GM23338 (cell line): Measurements from ENCODE around the gene TRIAP1. TPM values are rescaled to one million over a fixed set of nuclear protein-coding genes. Genes with fewer than 3 reads are reported as not detected.

ENCODE experiments used
- ATAC-seq: fragments of 200-7000 bp; cut with Tn5 transposase; 3 replicates; pipeline ENCODE4 v1.9.1; 2020
- DNase-seq: peaks from one replicate; pipeline ENCODE4 v3.0.0-alpha.2; 2015; ENCODE audit warnings: low spot score
- H2AFZ ChIP-seq: fragments of 200-600 bp; sonication (generic); 2 replicates; pipeline ENCODE4 v1.8.0; 2016; ENCODE audit warnings: antibody characterized with exemption, mild to moderate bottlenecking, moderate library complexity
- H3F3A ChIP-seq: fragments of 200-600 bp; sonication (generic); replicated peaks from 2 replicates; pipeline ENCODE4 v1.8.0; 2017; ENCODE audit warnings: antibody characterized with exemption, mixed run types, low read depth
- H3K27ac ChIP-seq: fragments of 200-600 bp; sonication (generic); 2 replicates; pipeline ENCODE4 v1.6.1; 2016; ENCODE audit warnings: low read depth
- H3K27me3 ChIP-seq: fragments of 200-600 bp; sonication (generic); 2 replicates; pipeline ENCODE4 v1.8.0; 2016; ENCODE audit warnings: mild to moderate bottlenecking, mixed run types, moderate library complexity; ENCODE audit not compliant: insufficient read depth
- H3K36me3 ChIP-seq: fragments of 200-600 bp; sonication (generic); 2 replicates; pipeline ENCODE4 v1.8.0; 2016; ENCODE audit warnings: mild to moderate bottlenecking; ENCODE audit not compliant: insufficient read depth
- H3K4me1 ChIP-seq: fragments of 200-600 bp; sonication (generic); 2 replicates; pipeline ENCODE4 v1.8.0; 2016; ENCODE audit warnings: mild to moderate bottlenecking, moderate library complexity; ENCODE audit not compliant: insufficient read depth
- H3K4me2 ChIP-seq: fragments of 200-600 bp; sonication (generic); 2 replicates; pipeline ENCODE4 v1.7.1; 2017; ENCODE audit warnings: mixed run types
- H3K4me3 ChIP-seq: fragments of 200-600 bp; sonication (generic); 2 replicates; pipeline ENCODE4 v1.6.1; 2016; ENCODE audit warnings: mixed run types
- H3K79me2 ChIP-seq: fragments of 200-600 bp; sonication (generic); replicated peaks from 2 replicates; pipeline ENCODE4 v1.8.0; 2017; ENCODE audit warnings: mild to moderate bottlenecking; ENCODE audit not compliant: insufficient read depth
- H3K9me2 ChIP-seq: fragments of 200-600 bp; sonication (generic); 2 replicates; pipeline ENCODE4 v1.8.0; 2017; ENCODE audit not compliant: insufficient read depth
- H4K20me1 ChIP-seq: fragments of 200-600 bp; sonication (generic); replicated peaks from 2 replicates; pipeline ENCODE4 v1.8.0; 2017; ENCODE audit warnings: mild to moderate bottlenecking; ENCODE audit not compliant: insufficient read depth
- H3K27ac Mint-ChIP-seq: 2 replicates; pipeline ENCODE4 v1.8.0; 2020; ENCODE audit warnings: inconsistent platforms, mild to moderate bottlenecking, moderate library complexity, mixed read lengths
- H3K27me3 Mint-ChIP-seq: 3 replicates; pipeline ENCODE4 v1.8.0; 2022; ENCODE audit warnings: low read depth, mild to moderate bottlenecking, moderate library complexity, mixed read lengths, inconsistent platforms; ENCODE audit not compliant: insufficient read depth, poor library complexity
- H3K36me3 Mint-ChIP-seq: 3 replicates; pipeline ENCODE4 v1.8.0; 2021; ENCODE audit warnings: low read depth, mild to moderate bottlenecking, inconsistent platforms, moderate library complexity, mixed read lengths
- H3K4me1 Mint-ChIP-seq: 3 replicates; pipeline ENCODE4 v1.8.0; 2020; ENCODE audit warnings: mild to moderate bottlenecking, inconsistent platforms, mixed read lengths
- H3K4me3 Mint-ChIP-seq: 3 replicates; pipeline ENCODE4 v1.8.0; 2021; ENCODE audit warnings: moderate library complexity, mild to moderate bottlenecking, inconsistent platforms, mixed read lengths
- H3K9me3 Mint-ChIP-seq: 3 replicates; pipeline ENCODE4 v1.8.0; 2020; ENCODE audit warnings: moderate library complexity, mild to moderate bottlenecking, inconsistent platforms, mixed read lengths
- CREB1 ChIP-seq: fragments of 250-450 bp; sonication (Bioruptor Pico); IDR thresholded peaks from 2 replicates; pipeline ENCODE4 v1.5.0; 2020; ENCODE audit warnings: low read depth, mild to moderate bottlenecking, moderate library complexity
- CTCF ChIP-seq, 2 experiments: fragments of 200-600 bp in 1 of 2; sonication (generic) in 1 of 2; conservative IDR thresholded peaks; 2 replicates each; pipeline versions ENCODE4 v1.5.1 to v1.6.1; 2016 to 2017; ENCODE audit warnings: antibody characterized with exemption in 2 of 2, low read depth in 2 of 2, mild to moderate bottlenecking in 2 of 2, moderate library complexity in 1 of 2
- ETS1 ChIP-seq: IDR thresholded peaks from 2 replicates; pipeline ENCODE4 v1.6.1; 2016; ENCODE audit warnings: antibody characterized with exemption
- EZH2 ChIP-seq: fragments of 200-600 bp; sonication (generic); IDR thresholded peaks from one replicate; pipeline ENCODE4 v1.8.0; 2017; ENCODE audit warnings: antibody characterized with exemption, mild to moderate bottlenecking, low read depth; ENCODE audit not compliant: unreplicated experiment
- EZH2phosphoT487 ChIP-seq: fragments of 200-600 bp; sonication (generic); IDR thresholded peaks from one replicate; pipeline ENCODE4 v1.8.1; 2018; ENCODE audit warnings: antibody characterized with exemption; ENCODE audit not compliant: unreplicated experiment
- JUNB ChIP-seq: IDR thresholded peaks from one replicate; pipeline ENCODE4 v1.6.1; 2016; ENCODE audit warnings: antibody characterized with exemption; ENCODE audit not compliant: unreplicated experiment
- NANOG ChIP-seq: IDR thresholded peaks from 2 replicates; pipeline ENCODE4 v1.6.1; 2016; ENCODE audit warnings: antibody characterized with exemption, borderline replicate concordance
- POLR2AphosphoS5 ChIP-seq: IDR thresholded peaks from 2 replicates; pipeline ENCODE4 v1.6.1; 2016; ENCODE audit warnings: antibody characterized with exemption, low read depth
- REST ChIP-seq: IDR thresholded peaks from one replicate; pipeline ENCODE4 v1.6.1; 2018; ENCODE audit warnings: antibody characterized with exemption; ENCODE audit not compliant: unreplicated experiment
- STAT1 ChIP-seq: IDR thresholded peaks from one replicate; pipeline ENCODE4 v1.6.1; 2016; ENCODE audit warnings: antibody characterized with exemption; ENCODE audit not compliant: unreplicated experiment
- ZNF114 ChIP-seq: fragments of 250-450 bp; sonication (Bioruptor Pico); IDR thresholded peaks from 2 replicates; pipeline ENCODE4 v1.5.0; 2020; ENCODE audit warnings: mild to moderate bottlenecking, moderate library complexity
- ZNF331 ChIP-seq: fragments of 250-450 bp; sonication (Bioruptor Pico); IDR thresholded peaks from 2 replicates; pipeline ENCODE4 v1.5.0; 2020; ENCODE audit warnings: low read depth, mild to moderate bottlenecking, moderate library complexity
- polyA plus RNA-seq: library from polyadenylated mRNA; unstranded; fragments of >200 nt; fragmentation: Nextera tagmentation; extraction: Ambion mirVana; gene quantifications from 2 replicates; pipeline ENCODE4 v1.2.1, GENCODE V29; 2016
- total RNA-seq: library from RNA; depleted of rRNA; stranded (reverse); fragments of >200 nt; shearing (Covaris generic); gene quantifications from 2 replicates; pipeline ENCODE4 v1.2.3, GENCODE V29; 2014

TRIAP1 gene
- total and polyA plus RNA-seq, 2 experiments from 2014 or later: 53.4 to 94.2 TPM

- Histone ChIP-seq H3K79me2 (no peaks in the 10 kb centered on the region), H3K27me3 (no peaks in the 10 kb centered on the region), H3K4me2 (no peak overlapping the region), H3K9me2 (0 out of 2 replicates have a peak, but pooled peaks cover 2% of the 10 kb centered on the region), H2AFZ (no peak overlapping the region), H4K20me1 (no peaks in the 10 kb centered on the region), H3K36me3 (no peaks in the 10 kb centered on the region), H3K27ac (no peak overlapping the region), H3K4me1 (0 out of 2 replicates have a peak, but pooled peaks cover 4% of the 10 kb centered on the region), H3F3A (0 out of 2 replicates have a peak, but pooled peaks cover 2% of the 10 kb centered on the region), H3K4me3 (no peak overlapping the region)
- Mint-ChIP-seq H3K4me1 (peaks cover 11% of the 10 kb centered on the region), H3K9me3 (peaks cover 4% of the 10 kb centered on the region; the same call in 2 of the 3 replicates), H3K27me3 (peaks cover 9% of the 10 kb centered on the region), H3K27ac (no peak overlapping the region), H3K4me3 (no peak overlapping the region; the same call in 2 of the 3 replicates), H3K36me3 (no peaks in the 10 kb centered on the region)
- no peak for DNase-seq
- ATAC-seq: no peak
- TF ChIP-seq EZH2phosphoT487 (no peak), CREB1 (CRISPR knock-in tag) (no peak), ZNF331 (CRISPR knock-in tag) (no peak), ETS1 (no peak), ZNF114 (no peak), CTCF (conservative IDR thresholded peaks at IDR 0.05; ENCODE audit: low read depth in 2 of 2) (no peak), EZH2 (no peak), STAT1 (no peak), JUNB (no peak)
These were observed 16.8 kb downstream of the TRIAP1 start for GRCh38 chr12:120429368-120429767.

GRCh38 chr12:120428597-120429229 is 17.5 kb downstream of the TRIAP1 start:
- no peak overlapping the region for H3K4me3 Mint-ChIP-seq

More at GRCh38 chr12:120428597-120429229, 17.5 kb downstream of the TRIAP1 start:
- Histone ChIP-seq H3K9me2 (0 out of 2 replicates have a peak, but pooled peaks cover 2% of the 10 kb centered on the region), H2AFZ (no peak overlapping the region), H4K20me1 (no peaks in the 10 kb centered on the region), H3K4me2 (no peak overlapping the region), H3K27me3 (no peaks in the 10 kb centered on the region), H3F3A (0 out of 2 replicates have a peak, but pooled peaks cover 2% of the 10 kb centered on the region), H3K4me1 (0 out of 2 replicates have a peak, but pooled peaks cover 4% of the 10 kb centered on the region), H3K36me3 (no peaks in the 10 kb centered on the region), H3K27ac (no peak overlapping the region), H3K4me3 (no peak overlapping the region), H3K79me2 (no peaks in the 10 kb centered on the region)
- Mint-ChIP-seq H3K36me3 (no peaks in the 10 kb centered on the region), H3K9me3 (peaks cover 4% of the 10 kb centered on the region; the same call in 2 of the 3 replicates), H3K27me3 (peaks cover 9% of the 10 kb centered on the region), H3K4me1 (peaks cover 11% of the 10 kb centered on the region), H3K27ac (no peak overlapping the region)
- TF ChIP-seq NANOG (no peak), CTCF (conservative IDR thresholded peaks at IDR 0.05; ENCODE audit: low read depth in 2 of 2) (no peak), REST (no peak), STAT1 (no peak), EZH2phosphoT487 (no peak), JUNB (no peak), POLR2AphosphoS5 (no peak), CREB1 (CRISPR knock-in tag) (no peak)
- DNase-seq (no peak), ATAC-seq (no peak)
